Measurements from ENCODE around the gene CLP1. TPM values are rescaled to one million over a fixed set of nuclear protein-coding genes. Genes with fewer than 3 reads are reported as not detected.

Gene CLP1
- polyA plus RNA-seq, 1 experiment, result 19.6 TPM

DNA sequence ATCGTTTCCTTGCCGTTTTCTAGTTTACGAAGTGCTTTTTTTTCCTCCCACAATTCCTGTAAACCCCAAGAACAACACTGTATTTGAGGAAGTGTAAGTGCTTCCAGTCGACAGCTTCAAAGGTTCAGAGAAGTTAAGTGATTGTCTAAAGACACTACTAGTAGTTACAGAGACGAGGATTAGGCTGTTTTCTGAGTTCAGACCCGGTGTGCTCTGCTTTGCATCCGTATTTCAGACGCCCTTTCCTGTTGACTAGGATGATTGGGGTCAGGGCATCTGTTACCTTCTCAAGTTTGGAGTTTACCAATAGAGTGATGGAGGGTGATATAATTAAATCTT, 430 bp downstream of the CLP1 start:
- DNase-seq (ENCODE audit: low read depth), result no peak
- CTCF ChIA-PET, result interaction anchor here (0.9 to 4.0 kb wide), 4 partner anchors 9 to 165 kb away, joined by 3 to 12 read pairs (median 4); no protein-coding TSS in a partner anchor
- Histone ChIP-seq H3K36me3 (ENCODE audit: control insufficient read depth, insufficient read depth, low read length) (peaks cover 14% of the 10 kb centered on the region), H3K27me3 (ENCODE audit: control insufficient read depth, insufficient read depth, low read length) (no peaks in the 10 kb centered on the region), H3K4me3 (ENCODE audit: low read depth, low read length) (peak overlapping the region; percentile 85)
- TF ChIP-seq, protein P1, sequence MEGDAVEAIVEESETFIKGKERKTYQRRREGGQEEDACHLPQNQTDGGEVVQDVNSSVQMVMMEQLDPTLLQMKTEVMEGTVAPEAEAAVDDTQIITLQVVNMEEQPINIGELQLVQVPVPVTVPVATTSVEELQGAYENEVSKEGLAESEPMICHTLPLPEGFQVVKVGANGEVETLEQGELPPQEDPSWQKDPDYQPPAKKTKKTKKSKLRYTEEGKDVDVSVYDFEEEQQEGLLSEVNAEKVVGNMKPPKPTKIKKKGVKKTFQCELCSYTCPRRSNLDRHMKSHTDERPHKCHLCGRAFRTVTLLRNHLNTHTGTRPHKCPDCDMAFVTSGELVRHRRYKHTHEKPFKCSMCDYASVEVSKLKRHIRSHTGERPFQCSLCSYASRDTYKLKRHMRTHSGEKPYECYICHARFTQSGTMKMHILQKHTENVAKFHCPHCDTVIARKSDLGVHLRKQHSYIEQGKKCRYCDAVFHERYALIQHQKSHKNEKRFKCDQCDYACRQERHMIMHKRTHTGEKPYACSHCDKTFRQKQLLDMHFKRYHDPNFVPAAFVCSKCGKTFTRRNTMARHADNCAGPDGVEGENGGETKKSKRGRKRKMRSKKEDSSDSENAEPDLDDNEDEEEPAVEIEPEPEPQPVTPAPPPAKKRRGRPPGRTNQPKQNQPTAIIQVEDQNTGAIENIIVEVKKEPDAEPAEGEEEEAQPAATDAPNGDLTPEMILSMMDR (IDR thresholded peaks at IDR 0.05; ENCODE audit: insufficient read depth, low read depth, low read length), result no peak
- POLR2A ChIA-PET, result interaction anchor here (0.6 kb wide), 1 partner anchor 71 kb away, joined by 6 read pairs; no protein-coding TSS in a partner anchor

DNA sequence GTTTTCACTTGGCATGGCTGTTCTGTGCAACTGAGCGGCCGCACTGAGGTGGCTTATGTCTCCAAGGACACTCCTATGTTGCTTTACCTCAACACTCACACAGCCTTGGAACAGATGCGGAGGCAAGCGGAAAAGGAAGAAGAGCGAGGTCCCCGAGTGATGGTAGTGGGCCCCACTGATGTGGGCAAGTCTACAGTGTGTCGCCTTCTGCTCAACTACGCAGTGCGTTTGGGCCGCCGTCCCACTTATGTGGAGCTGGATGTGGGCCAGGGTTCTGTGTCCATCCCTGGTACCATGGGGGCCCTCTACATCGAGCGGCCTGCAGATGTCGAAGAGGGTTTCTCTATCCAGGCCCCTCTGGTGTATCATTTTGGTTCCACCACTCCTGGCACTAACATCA, 2.1 kb downstream of the CLP1 start:
- POLR2A ChIA-PET, result no interaction called here
- CTCF ChIA-PET, result interaction anchor here (1.0 to 1.6 kb wide), 2 partner anchors 16 to 51 kb away, joined by 3 to 4 read pairs; no protein-coding TSS in a partner anchor
- TF ChIP-seq, protein P1 (IDR thresholded peaks at IDR 0.05; ENCODE audit: insufficient read depth, low read depth, low read length), result no peak

DNA sequence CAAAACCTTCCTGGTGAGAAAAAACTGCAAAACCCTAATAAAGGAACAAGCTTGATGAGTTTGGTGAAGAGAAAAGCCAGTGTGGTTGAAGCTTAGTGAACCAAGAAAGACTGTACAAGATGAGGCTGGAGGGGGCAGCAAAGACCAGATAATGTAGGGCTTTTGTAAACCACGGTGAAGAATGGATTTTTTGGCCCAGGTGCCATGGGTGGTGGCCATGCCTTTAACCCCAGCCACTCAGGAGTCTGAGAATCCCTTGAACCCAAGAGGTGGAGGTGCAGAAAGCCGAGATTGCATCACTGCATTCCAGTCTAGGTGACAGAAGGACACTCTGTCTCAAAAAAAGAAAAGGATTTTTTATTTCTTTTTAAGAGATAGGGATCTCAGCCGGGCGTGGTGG, 5.3 kb downstream of the CLP1 start:
- TF ChIP-seq, protein P1 (IDR thresholded peaks at IDR 0.05; ENCODE audit: insufficient read depth, low read depth, low read length), result no peak
- CTCF ChIA-PET, result interaction anchor here (0.7 kb wide), 1 partner anchor 40 kb away, joined by 3 read pairs; no protein-coding TSS in a partner anchor
- POLR2A ChIA-PET, result no interaction called here

More for the DNA sequence above, 2.1 kb downstream of the CLP1 start:
- Histone ChIP-seq H3K27me3 (ENCODE audit: control insufficient read depth, insufficient read depth, low read length) (no peaks in the 10 kb centered on the region), H3K4me3 (ENCODE audit: low read depth, low read length) (no peak overlapping the region), H3K36me3 (ENCODE audit: control insufficient read depth, insufficient read depth, low read length) (peaks cover 14% of the 10 kb centered on the region)
- DNase-seq (ENCODE audit: low read depth), result no peak

DNA sequence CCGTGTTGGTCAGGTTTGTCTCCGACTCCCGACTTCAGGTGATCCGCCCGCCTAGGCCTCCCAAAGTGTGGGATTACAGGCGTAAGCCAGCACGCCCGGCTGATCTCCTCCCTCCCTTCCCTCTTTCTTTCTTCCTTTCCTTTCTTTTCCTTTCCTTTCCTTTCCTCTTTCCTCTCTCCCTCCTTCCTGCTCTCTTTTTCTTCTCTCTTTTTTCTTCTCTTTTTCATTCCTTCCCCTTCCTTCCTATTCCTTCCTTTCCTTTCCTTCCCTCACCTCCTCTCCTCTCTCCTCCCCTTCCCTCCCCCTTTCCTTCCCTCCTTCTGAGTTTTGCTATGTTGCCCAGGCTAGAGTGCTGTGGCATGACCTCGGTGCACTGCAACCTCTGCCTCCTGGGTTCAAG, 6.4 kb downstream of the CLP1 start:
- peaks cover 14% of the 10 kb centered on the region for H3K36me3 ChIP-seq (ENCODE audit: control insufficient read depth, insufficient read depth, low read length)
- no peaks in the 10 kb centered on the region for H3K27me3 ChIP-seq (ENCODE audit: control insufficient read depth, insufficient read depth, low read length)
- TF ChIP-seq, protein P1 (IDR thresholded peaks at IDR 0.05; ENCODE audit: insufficient read depth, low read depth, low read length), result no peak
- DNase-seq (ENCODE audit: low read depth), result no peak
- ChIA-PET CTCF (interaction anchor here (1.2 kb wide), 1 partner anchor 20 kb away, joined by 4 read pairs; no protein-coding TSS in a partner anchor), POLR2A (no interaction called here)
- H3K4me3 ChIP-seq (ENCODE audit: low read depth, low read length), result no peak overlapping the region

More for the DNA sequence above, 5.3 kb downstream of the CLP1 start:
- DNase-seq (ENCODE audit: low read depth), result no peak
- H3K27me3 ChIP-seq (ENCODE audit: control insufficient read depth, insufficient read depth, low read length), result no peaks in the 10 kb centered on the region
- H3K4me3 ChIP-seq (ENCODE audit: low read depth, low read length), result no peak overlapping the region
- peaks cover 14% of the 10 kb centered on the region for H3K36me3 ChIP-seq (ENCODE audit: control insufficient read depth, insufficient read depth, low read length)

DNA sequence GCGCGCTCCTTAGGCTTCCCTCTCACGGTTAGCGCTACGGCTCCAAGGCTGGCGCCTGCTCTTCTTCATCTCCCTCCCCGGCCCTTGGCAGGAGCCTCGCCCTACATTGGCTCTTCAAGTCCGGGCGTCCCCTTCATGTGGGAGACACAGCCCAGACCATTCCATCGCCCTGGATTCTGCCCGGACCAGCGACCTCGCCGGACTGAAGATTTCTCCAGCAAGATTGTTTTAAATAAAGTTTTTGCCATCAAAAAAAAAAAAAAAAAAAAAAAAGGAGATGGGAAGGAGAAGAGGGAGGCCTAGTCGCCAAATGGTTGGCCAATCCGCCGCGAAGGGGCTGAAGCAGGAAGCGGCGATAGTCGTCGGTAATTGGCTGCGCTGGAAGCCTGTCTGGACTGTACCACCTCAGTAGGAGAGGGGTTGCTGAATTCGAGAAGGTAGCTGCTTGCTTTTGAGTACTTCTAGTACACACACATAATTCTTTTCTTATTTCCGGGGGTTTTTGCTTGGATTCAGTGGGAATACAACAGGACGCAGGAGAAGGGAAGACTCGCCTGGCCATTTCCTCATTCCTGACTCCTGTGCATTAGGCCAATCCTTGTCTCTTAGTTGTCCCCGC, 9.7 kb downstream of the CLP1 start:
- ChIA-PET POLR2A (no interaction called here), CTCF (interaction anchor here (0.7 to 3.0 kb wide), 4 partner anchors 9 to 321 kb away, joined by 3 to 8 read pairs (median 4); no protein-coding TSS in a partner anchor)
- peak; percentile 83 for DNase-seq (ENCODE audit: low read depth)
- Histone ChIP-seq H3K4me3 (ENCODE audit: low read depth, low read length) (peak overlapping the region; percentile 83), H3K36me3 (ENCODE audit: control insufficient read depth, insufficient read depth, low read length) (no peaks in the 10 kb centered on the region), H3K27me3 (ENCODE audit: control insufficient read depth, insufficient read depth, low read length) (no peaks in the 10 kb centered on the region)
- TF ChIP-seq, protein P1 (IDR thresholded peaks at IDR 0.05; ENCODE audit: insufficient read depth, low read depth, low read length), result no peak

All from BJ (cell line).